ENCODE results near the gene PFKFB1. TPM values are rescaled to one million over a fixed set of nuclear protein-coding genes. Genes with fewer than 3 reads are reported as not detected.

Gene PFKFB1
- total RNA-seq, 1 donor from 2014 or later: 0.51 TPM

- no peak for DNase-seq (ENCODE audit: extremely low spot score, unreplicated experiment)
- Mint-ChIP-seq H3K4me3 (no peak overlapping the region), H3K27ac (no peak overlapping the region), H3K36me3 (no peaks in the 10 kb centered on the region), H3K4me1 (ENCODE audit: unreplicated experiment) (no peaks in the 10 kb centered on the region), H3K27me3 (no peaks in the 10 kb centered on the region), H3K9me3 (no peaks in the 10 kb centered on the region)
- TF ChIP-seq CTCF (conservative IDR thresholded peaks at IDR 0.05): no peak
Observed at GRCh38 chrX:54944816-54945215, 49.2 kb downstream of the PFKFB1 start.

- no peak for TF ChIP-seq CTCF (conservative IDR thresholded peaks at IDR 0.05)
- H3K27me3 Mint-ChIP-seq: peaks cover 3% of the 10 kb centered on the region
- DNase-seq (ENCODE audit: extremely low spot score, unreplicated experiment): no peak
- no peaks in the 10 kb centered on the region for H3K36me3 Mint-ChIP-seq
- H3K4me3 Mint-ChIP-seq: no peak overlapping the region
- H3K27ac Mint-ChIP-seq: no peak overlapping the region
- no peaks in the 10 kb centered on the region for H3K9me3 Mint-ChIP-seq
- no peaks in the 10 kb centered on the region for H3K4me1 Mint-ChIP-seq (ENCODE audit: unreplicated experiment)
Observed at GRCh38 chrX:54937416-54937815, 56.6 kb downstream of the PFKFB1 start.

- H3K4me1 Mint-ChIP-seq (ENCODE audit: unreplicated experiment): no peaks in the 10 kb centered on the region
- peaks cover 3% of the 10 kb centered on the region for H3K27me3 Mint-ChIP-seq
- no peak for DNase-seq (ENCODE audit: extremely low spot score, unreplicated experiment)
- H3K36me3 Mint-ChIP-seq: peaks cover 8% of the 10 kb centered on the region
- peaks cover 4% of the 10 kb centered on the region for H3K9me3 Mint-ChIP-seq
- H3K27ac Mint-ChIP-seq: no peak overlapping the region
- no peak overlapping the region for H3K4me3 Mint-ChIP-seq
- no peak for TF ChIP-seq CTCF (conservative IDR thresholded peaks at IDR 0.05)
Observed at GRCh38 chrX:54935306-54935705, 58.7 kb downstream of the PFKFB1 start.

DNA sequence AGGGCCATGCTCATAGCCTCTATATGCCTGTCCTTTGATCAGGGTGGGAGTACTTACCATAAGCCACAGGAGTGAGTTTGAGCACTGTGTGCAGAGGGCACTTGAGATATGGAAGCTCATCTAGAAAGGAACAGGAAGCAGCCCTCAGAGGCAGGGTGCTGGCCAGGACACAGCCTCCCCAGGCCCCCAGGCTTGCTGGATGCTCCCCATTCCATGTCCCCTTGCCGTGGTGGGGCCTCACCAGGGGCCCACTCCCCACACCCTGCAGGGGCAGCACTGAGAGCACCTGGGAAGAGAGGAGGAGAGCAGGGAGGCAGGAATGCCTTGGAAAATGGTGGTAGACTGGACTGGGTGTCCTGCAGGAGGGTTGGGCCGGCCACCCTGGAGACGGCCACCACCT, 59.1 kb downstream of the PFKFB1 start:
- H3K4me1 Mint-ChIP-seq (ENCODE audit: unreplicated experiment): no peaks in the 10 kb centered on the region
- TF ChIP-seq CTCF (conservative IDR thresholded peaks at IDR 0.05): no peak
- DNase-seq (ENCODE audit: extremely low spot score, unreplicated experiment): no peak
- peaks cover 4% of the 10 kb centered on the region for H3K9me3 Mint-ChIP-seq
- H3K27ac Mint-ChIP-seq: no peak overlapping the region
- peaks cover 3% of the 10 kb centered on the region for H3K27me3 Mint-ChIP-seq
- H3K36me3 Mint-ChIP-seq: peaks cover 8% of the 10 kb centered on the region
- no peak overlapping the region for H3K4me3 Mint-ChIP-seq

GRCh38 chrX:54934058-54934457, 59.9 kb downstream of the PFKFB1 start:
- Mint-ChIP-seq H3K27me3 (peaks cover 3% of the 10 kb centered on the region), H3K27ac (no peak overlapping the region), H3K4me3 (no peak overlapping the region), H3K36me3 (peaks cover 8% of the 10 kb centered on the region), H3K4me1 (ENCODE audit: unreplicated experiment) (no peaks in the 10 kb centered on the region), H3K9me3 (peaks cover 4% of the 10 kb centered on the region)
- TF ChIP-seq CTCF (conservative IDR thresholded peaks at IDR 0.05): no peak
- no peak for DNase-seq (ENCODE audit: extremely low spot score, unreplicated experiment)
